Measurements from ENCODE around the gene SNX9.
"Not testable (repeated sequence)": the region's sequence is repeated elsewhere in the genome, so short reads cannot be mapped to it uniquely, and the experiment has no call there.

The SNX9 gene

GRCh38 chr6:157937318-157937717 lies 114.3 kb downstream of the SNX9 start:
- no peak for DNase-seq (ENCODE audit: low spot score)
- Mint-ChIP-seq H3K27ac (no peak overlapping the region), H3K27me3 (ENCODE audit: low read depth) (no peaks in the 10 kb centered on the region), H3K4me3 (no peak overlapping the region), H3K36me3 (ENCODE audit: low read depth) (peaks cover 12% of the 10 kb centered on the region), H3K9me3 (no peaks in the 10 kb centered on the region), H3K4me1 (ENCODE audit: low read depth) (peaks cover 3% of the 10 kb centered on the region)

- H3K4me3 Mint-ChIP-seq: no peak overlapping the region
- DNase-seq (ENCODE audit: low spot score): no peak
These were observed 114.9 kb downstream of the SNX9 start for GRCh38 chr6:157937916-157938315.

GRCh38 chr6:157940375-157941036 lies 117.5 kb downstream of the SNX9 start:
- H3K36me3 Mint-ChIP-seq (ENCODE audit: low read depth): peaks cover 12% of the 10 kb centered on the region
- H3K4me3 Mint-ChIP-seq; H3K27ac Mint-ChIP-seq; H3K27me3 Mint-ChIP-seq (ENCODE audit: low read depth); H3K4me1 Mint-ChIP-seq (ENCODE audit: low read depth); H3K9me3 Mint-ChIP-seq: not testable (repeated sequence)
- DNase-seq (ENCODE audit: low spot score): peak; percentile 72

More at GRCh38 chr6:157937916-157938315, 114.9 kb downstream of the SNX9 start:
- Mint-ChIP-seq H3K9me3 (no peaks in the 10 kb centered on the region), H3K4me1 (ENCODE audit: low read depth) (peaks cover 3% of the 10 kb centered on the region), H3K27me3 (ENCODE audit: low read depth) (no peaks in the 10 kb centered on the region), H3K27ac (no peak overlapping the region), H3K36me3 (ENCODE audit: low read depth) (peaks cover 12% of the 10 kb centered on the region)

GRCh38 chr6:157941101-157941863 lies 118.2 kb downstream of the SNX9 start:
- no peaks in the 10 kb centered on the region for H3K9me3 Mint-ChIP-seq
- peaks cover 2% of the 10 kb centered on the region for H3K27me3 Mint-ChIP-seq (ENCODE audit: low read depth)
- H3K36me3 Mint-ChIP-seq (ENCODE audit: low read depth): peaks cover 12% of the 10 kb centered on the region
- no peak overlapping the region for H3K27ac Mint-ChIP-seq
- no peak overlapping the region for H3K4me3 Mint-ChIP-seq
- no peak for DNase-seq (ENCODE audit: low spot score)
- peaks cover 5% of the 10 kb centered on the region for H3K4me1 Mint-ChIP-seq (ENCODE audit: low read depth)

GRCh38 chr6:157942351-157942750 lies 119.3 kb downstream of the SNX9 start:
- Mint-ChIP-seq H3K4me1 (ENCODE audit: low read depth) (peaks cover 4% of the 10 kb centered on the region), H3K4me3 (no peak overlapping the region), H3K36me3 (ENCODE audit: low read depth) (peaks cover 12% of the 10 kb centered on the region), H3K27me3 (ENCODE audit: low read depth) (peaks cover 4% of the 10 kb centered on the region), H3K9me3 (no peaks in the 10 kb centered on the region), H3K27ac (no peak overlapping the region)
- no peak for DNase-seq (ENCODE audit: low spot score)

DNA sequence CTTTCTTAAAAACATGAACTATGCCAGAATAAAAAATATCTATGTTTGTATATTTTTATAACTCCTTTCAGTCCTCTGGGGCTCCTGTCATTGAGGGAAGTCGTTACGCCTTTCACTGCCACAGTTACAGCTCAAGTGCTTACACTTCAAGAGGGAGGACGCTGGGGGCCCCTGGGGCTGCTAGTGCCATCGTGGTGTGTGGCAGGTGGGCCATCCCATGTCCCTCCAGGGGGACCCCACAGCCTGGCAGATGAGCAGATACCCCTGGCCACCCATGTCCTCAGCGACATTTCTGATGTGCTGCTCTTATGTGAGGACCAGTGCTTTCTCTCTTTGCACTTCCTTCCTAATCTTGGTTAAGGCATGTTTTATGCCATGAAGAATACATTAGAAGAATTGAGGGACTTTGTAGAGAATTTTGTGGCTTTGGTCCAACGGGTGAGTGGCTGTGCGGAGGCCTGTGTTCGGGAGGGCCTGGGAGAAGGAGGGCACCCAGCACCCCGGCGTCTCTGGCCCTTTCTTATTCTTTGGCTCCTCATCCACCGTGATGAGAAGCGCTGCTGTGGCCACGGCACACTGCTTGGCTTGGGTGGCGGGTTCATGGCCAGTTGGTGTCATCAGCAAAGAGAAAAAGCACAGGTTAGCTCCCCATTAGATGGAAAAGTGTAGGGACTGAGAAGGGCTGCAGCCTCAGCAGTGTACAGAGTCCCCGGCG lies 120.4 kb downstream of the SNX9 start:
- DNase-seq (ENCODE audit: low spot score): no peak
- Mint-ChIP-seq H3K4me3 (no peak overlapping the region), H3K4me1 (ENCODE audit: low read depth) (peaks cover 4% of the 10 kb centered on the region), H3K27me3 (ENCODE audit: low read depth) (peaks cover 4% of the 10 kb centered on the region), H3K27ac (no peak overlapping the region), H3K9me3 (no peaks in the 10 kb centered on the region), H3K36me3 (ENCODE audit: low read depth) (peaks cover 12% of the 10 kb centered on the region)

GRCh38 chr6:157943964-157944283 lies 120.9 kb downstream of the SNX9 start:
- peaks cover 4% of the 10 kb centered on the region for H3K4me1 Mint-ChIP-seq (ENCODE audit: low read depth)
- no peak for DNase-seq (ENCODE audit: low spot score)
- no peak overlapping the region for H3K4me3 Mint-ChIP-seq
- peaks cover 12% of the 10 kb centered on the region for H3K36me3 Mint-ChIP-seq (ENCODE audit: low read depth)
- H3K27me3 Mint-ChIP-seq (ENCODE audit: low read depth): peaks cover 7% of the 10 kb centered on the region
- H3K27ac Mint-ChIP-seq: no peak overlapping the region
- H3K9me3 Mint-ChIP-seq: no peaks in the 10 kb centered on the region

DNA sequence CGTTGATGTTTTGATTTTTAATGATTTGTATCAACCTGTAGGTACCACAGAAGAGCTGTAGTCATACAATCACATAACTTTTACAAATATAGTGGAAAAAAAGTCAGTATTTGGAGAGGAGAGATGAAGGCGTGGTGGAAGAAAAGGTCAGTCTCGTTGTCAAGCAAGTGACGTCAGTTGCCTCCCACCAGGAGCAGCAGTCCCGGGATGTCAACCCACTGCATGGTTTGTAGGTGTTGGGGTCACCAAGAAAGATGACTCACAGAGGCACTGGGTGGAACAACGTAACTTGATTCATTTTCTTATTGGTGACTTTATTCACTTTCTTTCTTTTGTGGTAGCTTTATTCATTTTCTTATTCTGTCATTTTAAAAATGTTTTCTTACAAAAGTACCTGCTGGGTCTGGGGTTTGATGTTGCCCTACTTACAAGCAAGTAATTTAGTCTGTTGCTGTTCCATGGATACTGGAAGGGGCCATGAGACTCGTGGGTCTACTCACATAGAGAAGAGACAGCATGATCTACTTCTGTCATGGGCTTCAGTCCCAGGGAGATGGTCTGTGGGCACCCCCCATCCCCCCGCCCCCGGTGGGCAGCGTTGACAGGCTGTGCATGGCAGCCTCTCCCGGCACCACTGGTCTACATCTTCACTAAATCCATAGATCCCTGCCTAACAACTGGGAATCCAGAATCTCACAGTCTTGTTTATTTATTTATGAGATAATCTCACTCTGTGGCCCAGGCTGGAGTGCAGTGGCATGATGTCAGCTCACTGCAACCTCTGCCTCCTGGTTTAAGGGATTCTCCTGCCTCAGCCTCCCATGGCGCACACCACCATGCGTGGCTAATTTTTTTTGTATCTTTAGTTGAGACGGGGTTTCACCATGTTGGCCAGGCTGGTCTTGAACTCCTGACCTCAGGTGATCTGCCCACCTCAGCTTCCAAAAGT lies 122.2 kb downstream of the SNX9 start:
- peaks cover 6% of the 10 kb centered on the region for H3K36me3 Mint-ChIP-seq (ENCODE audit: low read depth)
- peaks cover 5% of the 10 kb centered on the region for H3K9me3 Mint-ChIP-seq
- DNase-seq (ENCODE audit: low spot score): peak; percentile 68
- no peak overlapping the region for H3K4me3 Mint-ChIP-seq
- no peak overlapping the region for H3K27ac Mint-ChIP-seq
- peaks cover 4% of the 10 kb centered on the region for H3K4me1 Mint-ChIP-seq (ENCODE audit: low read depth)
- peaks cover 12% of the 10 kb centered on the region for H3K27me3 Mint-ChIP-seq (ENCODE audit: low read depth)

- H3K4me3 Mint-ChIP-seq: no peak overlapping the region
- DNase-seq (ENCODE audit: low spot score): no peak
- peaks cover 19% of the 10 kb centered on the region for H3K27me3 Mint-ChIP-seq (ENCODE audit: low read depth)
- H3K27ac Mint-ChIP-seq: no peak overlapping the region
- H3K4me1 Mint-ChIP-seq (ENCODE audit: low read depth): peaks cover 4% of the 10 kb centered on the region
- H3K36me3 Mint-ChIP-seq (ENCODE audit: low read depth): peaks cover 2% of the 10 kb centered on the region
- peaks cover 5% of the 10 kb centered on the region for H3K9me3 Mint-ChIP-seq
These were observed 123.1 kb downstream of the SNX9 start for GRCh38 chr6:157946053-157946617.

DNA sequence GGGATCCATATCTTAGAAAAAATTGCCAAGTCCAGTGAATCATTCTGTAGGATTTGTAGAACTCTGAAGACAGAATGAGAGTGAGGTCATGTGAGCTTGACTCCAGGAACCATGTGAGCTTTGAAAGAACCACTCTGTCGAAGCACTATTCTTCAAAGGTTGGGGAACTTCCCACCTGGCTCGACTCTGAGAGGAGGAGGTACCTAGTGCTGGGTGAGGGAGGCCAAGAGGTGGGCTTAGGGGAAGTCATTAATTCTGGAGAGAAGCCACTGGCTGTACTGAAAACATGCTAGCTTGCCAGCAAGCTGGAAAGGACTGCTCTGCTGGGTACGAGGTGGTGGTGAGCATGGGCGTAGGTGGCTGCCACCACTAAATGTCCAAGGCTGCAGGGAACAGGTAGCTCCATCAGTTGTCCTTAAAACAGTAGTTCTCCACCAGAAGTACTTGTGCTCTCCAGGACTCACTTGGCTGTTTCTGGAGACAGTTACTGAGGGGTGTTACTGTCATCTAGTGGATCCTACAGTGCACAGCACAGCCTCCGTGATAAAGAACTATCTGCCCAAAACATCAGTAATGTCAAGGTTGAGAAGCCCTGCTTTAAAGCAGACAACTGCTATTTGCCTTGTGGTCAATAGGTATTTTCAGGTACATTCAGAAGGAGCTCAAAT lies 124.0 kb downstream of the SNX9 start:
- Mint-ChIP-seq H3K9me3 (peaks cover 5% of the 10 kb centered on the region), H3K36me3 (ENCODE audit: low read depth) (no peaks in the 10 kb centered on the region), H3K4me3 (no peak overlapping the region), H3K27me3 (ENCODE audit: low read depth) (peaks cover 20% of the 10 kb centered on the region), H3K27ac (no peak overlapping the region), H3K4me1 (ENCODE audit: low read depth) (peaks cover 4% of the 10 kb centered on the region)
- no peak for DNase-seq (ENCODE audit: low spot score)

DNA sequence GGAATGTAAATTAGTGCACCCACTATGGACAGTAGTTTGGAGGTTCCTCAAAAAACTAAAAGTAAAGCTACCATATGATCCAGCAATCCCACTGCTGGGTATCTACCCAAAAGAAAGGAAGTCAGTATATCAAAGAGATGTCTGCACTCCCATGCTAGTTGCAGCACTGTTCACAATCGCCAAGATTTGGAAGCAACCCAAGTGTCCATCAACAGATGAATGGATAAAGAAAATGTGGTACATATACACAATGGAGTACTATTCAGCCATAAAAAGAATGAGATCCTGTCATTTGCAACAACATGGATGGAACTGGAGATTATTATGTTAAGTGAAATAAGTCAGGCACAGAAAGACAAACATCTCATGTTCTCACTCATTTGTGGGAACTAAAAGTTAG lies 127.9 kb downstream of the SNX9 start:
- H3K9me3 Mint-ChIP-seq; H3K4me1 Mint-ChIP-seq (ENCODE audit: low read depth); H3K4me3 Mint-ChIP-seq; H3K27ac Mint-ChIP-seq; DNase-seq (ENCODE audit: low spot score); H3K36me3 Mint-ChIP-seq (ENCODE audit: low read depth): not testable (repeated sequence)
- peaks cover 26% of the 10 kb centered on the region for H3K27me3 Mint-ChIP-seq (ENCODE audit: low read depth)

GRCh38 chr6:157951828-157952227 lies 128.8 kb downstream of the SNX9 start:
- Mint-ChIP-seq H3K27me3 (ENCODE audit: low read depth) (peaks cover 23% of the 10 kb centered on the region), H3K4me1 (ENCODE audit: low read depth) (no peaks in the 10 kb centered on the region), H3K36me3 (ENCODE audit: low read depth) (no peaks in the 10 kb centered on the region), H3K4me3 (no peak overlapping the region), H3K27ac (no peak overlapping the region), H3K9me3 (peaks cover 5% of the 10 kb centered on the region)
- no peak for DNase-seq (ENCODE audit: low spot score)

DNA sequence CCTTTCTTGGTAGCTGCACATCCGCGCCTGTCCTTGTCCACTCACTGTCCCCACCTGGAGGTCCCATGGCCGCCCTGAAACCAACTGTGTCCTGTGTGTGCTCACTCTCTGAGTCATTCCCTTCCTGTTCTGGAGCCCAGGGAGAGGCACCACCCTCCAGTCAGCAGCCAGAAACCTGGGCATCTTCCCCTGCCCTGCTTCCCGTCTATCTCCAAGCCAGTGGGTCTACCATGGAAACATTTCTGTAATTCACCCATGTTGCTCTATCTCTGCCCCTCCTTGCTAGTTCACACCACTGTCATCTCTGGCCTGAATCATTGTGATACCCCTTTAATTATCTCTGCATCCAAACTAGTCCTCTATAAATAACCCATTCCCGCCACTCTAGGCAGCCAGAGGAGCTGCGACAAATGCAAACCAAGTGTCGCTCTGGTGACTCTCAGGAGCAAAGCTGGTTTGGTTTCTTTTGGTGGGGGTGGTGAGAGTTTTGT lies 129.9 kb downstream of the SNX9 start:
- Mint-ChIP-seq H3K4me1 (ENCODE audit: low read depth) (no peaks in the 10 kb centered on the region), H3K4me3 (no peak overlapping the region), H3K9me3 (peaks cover 7% of the 10 kb centered on the region), H3K36me3 (ENCODE audit: low read depth) (no peaks in the 10 kb centered on the region), H3K27me3 (ENCODE audit: low read depth) (peaks cover 22% of the 10 kb centered on the region), H3K27ac (no peak overlapping the region)
- DNase-seq (ENCODE audit: low spot score): no peak
